Esophagus squamous epithelium (tissue), 4 donors: ENCODE results near the gene MROH8.

Experiments used
- CTCF ChIP-seq, 6 experiments: fragments of 450-650 bp in 4 of 6; fragments of 200-600 bp in 2 of 6; sonication (generic) in 2 of 6; IDR thresholded peaks; one replicate each; pipeline ENCODE4 v1.5.1; 2016 to 2019; ENCODE audit warnings: antibody characterized with exemption in 6 of 6, mild to moderate bottlenecking in 4 of 6, moderate library complexity in 4 of 6
- POLR2A ChIP-seq, 4 donors: fragments of 450-650 bp; IDR thresholded peaks; one replicate each; pipeline ENCODE4 v1.6.1; 2017; ENCODE audit warnings: antibody characterized with exemption in 4 of 4, mild to moderate bottlenecking in 4 of 4, moderate library complexity in 3 of 4

- no peak for TF ChIP-seq CTCF (IDR thresholded peaks at IDR 0.05)
- no peak for TF ChIP-seq POLR2A (IDR thresholded peaks at IDR 0.05)
Measured at GRCh38 chr20:37220731-37221130, 41.4 kb upstream of the MROH8 start.
